ENCODE results near the gene CLCN5.

Gene CLCN5

DNA sequence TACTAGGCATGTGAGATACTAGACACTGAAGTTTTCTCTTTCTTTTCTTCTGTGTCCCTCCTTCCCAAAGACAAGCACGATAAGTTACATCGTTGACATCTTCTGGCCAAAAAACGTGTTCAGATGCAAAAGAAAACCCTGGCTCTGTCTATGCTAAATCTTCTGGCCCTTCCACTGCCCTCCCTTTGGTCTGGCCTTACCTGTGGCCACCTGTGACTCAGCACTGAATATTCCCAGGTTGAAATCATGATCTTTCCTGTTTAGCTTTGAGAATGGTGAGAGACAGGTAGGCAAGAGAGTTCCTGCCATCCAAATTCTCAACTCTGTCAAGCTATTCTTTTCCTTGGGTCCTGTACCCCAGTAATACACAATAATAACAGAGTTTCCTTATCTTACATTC, 12.3 kb downstream of the CLCN5 start:
- no peak for DNase-seq

DNA sequence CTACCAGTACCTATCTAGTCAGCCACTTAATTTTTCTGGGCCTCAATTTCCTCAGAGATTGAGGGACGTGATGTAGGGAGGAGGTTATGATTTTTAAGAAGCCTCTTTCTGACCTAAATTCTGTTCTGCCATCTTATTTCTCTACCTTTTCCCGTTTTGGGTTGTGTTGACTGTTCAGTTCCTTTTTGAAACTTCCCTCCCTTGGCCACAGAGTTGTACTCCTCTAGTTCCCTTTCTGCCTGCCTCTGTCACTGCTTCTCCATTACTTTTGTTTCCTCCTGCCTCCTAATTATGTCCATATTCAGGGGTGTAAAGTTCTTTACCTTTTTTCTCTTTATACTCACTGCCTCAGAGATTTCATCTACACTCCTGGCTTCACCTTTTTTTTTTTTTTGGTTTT, 25.4 kb downstream of the CLCN5 start:
- DNase-seq = no peak

DNA sequence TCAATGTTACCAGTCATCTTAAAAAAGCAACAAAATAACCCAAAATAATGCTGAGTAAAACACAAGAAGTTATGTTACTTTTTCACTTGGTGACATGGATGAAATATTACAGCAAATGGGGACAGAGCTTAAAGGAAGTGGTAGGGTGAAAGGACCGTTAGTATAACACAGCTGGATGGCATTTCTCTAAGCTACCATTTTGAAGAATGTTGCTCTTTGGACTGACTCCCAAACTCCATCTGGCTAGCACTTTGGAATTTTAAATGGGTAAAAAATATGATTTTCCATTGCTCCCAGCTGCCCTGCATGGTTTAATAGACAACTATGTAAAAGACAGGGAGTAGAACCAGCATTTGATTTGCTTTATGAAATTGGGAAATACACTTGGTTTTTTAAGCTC, 27.6 kb downstream of the CLCN5 start:
- no peak for DNase-seq

DNA sequence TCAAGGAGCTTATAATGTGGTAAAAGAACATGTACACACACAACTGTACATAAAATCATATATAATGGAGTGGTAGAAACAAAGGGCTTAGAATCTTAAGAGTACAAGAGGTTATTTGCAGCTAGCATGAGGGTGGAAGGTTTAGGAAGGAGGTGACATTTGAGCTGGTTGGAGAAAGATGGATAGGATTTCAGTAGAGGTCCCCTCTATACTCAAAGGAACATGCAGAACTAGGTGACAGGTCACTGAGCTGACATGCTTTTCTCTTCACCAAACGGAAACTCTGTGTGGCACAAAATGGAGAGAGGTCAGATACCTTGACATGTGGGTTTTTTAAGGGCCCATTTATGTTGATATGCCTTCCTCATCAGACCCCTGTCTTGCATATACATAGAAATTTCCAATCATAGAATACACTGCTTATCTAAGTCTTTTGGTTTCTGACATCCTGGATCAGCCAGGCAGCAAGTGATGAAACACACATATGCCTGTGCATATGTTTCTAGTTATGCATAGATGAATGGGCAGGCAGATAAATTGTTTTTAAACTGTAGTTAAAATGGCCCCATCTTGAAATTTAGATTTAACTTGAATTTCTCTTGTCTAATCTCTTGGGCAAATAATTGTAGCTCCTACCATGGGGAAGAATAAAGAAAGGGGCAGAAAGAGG, 29.3 kb downstream of the CLCN5 start:
- no peak for DNase-seq

- DNase-seq = no peak
These were observed 33.9 kb downstream of the CLCN5 start for GRCh38 chrX:49956313-49956712.

DNA sequence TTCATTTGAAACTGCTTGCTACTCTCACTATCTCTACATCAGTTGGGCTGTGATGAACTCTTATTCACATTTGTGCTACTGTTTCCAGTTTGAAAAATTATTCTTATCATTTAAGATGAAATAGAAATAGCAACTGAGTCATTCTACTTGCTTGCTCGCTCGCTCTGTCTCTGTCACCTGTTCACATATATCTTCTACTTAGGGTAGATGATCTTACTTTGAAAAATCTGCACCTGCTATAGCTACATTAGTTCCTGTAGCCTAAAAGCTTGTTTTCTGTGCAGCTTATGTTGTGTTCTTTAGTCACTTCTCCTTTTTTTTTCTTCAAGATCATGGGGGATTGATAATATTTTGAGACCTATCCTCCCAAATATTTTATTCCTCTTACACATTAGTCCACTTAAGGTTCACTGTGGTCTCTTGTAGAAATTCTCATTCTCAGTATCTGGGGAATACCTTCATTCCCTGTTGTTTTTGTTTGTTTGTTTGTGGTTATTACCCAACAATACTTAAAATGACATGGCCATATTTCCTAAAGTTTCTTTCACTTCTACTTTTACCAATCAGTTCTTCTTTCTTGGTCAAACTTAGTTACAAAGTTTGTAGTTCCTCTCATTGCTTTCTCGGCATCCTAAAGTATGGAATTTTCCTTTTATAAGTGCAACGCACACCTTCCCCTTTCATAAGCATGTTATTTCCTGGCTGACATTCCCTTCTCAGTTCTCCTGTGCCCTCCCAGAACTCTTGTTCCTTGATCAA, 36.5 kb downstream of the CLCN5 start:
- DNase-seq = no peak

DNA sequence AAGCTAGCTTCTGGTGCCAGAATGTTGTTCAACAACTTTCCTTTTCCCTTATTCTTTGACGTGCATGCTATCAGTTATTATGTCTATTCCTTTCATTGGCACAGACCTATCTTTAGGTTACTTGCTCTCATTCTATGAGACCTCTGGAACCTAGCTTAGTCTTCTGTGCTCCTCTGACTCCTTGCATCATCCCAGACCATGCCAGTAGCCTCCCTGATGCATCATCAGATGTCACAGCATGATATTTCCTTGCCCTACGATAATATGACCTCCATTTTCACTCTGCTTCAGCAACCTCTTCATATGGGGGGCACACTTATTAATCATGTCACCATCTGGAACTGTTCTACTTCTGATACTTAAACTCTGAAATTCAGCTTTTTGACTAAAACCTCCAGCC, 37.2 kb downstream of the CLCN5 start:
- no peak for DNase-seq

GRCh38 chrX:49960061-49960460, 37.7 kb downstream of the CLCN5 start:
- DNase-seq = no peak

DNA sequence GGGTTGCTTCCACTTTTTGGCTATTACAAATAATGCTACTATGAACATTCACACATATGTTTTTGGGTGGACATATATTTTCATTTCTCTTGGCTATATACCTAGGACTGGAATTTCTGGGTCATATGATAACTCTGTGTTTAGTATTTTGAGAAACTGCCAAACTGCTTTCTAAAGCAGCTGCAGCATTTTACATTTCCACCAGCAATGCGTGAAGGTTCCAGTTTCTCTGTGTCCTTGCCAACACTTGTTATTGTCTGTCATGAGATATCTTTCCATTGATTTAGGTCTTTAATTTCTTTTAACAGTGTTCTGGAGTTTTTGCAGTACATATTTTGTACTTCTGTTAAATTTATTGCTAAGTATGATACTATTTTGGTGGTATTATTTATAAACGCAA, 48.3 kb downstream of the CLCN5 start:
- no peak for DNase-seq

GRCh38 chrX:49972328-49972860, 50.0 kb downstream of the CLCN5 start:
- DNase-seq = no peak

GRCh38 chrX:49976682-49977197, 54.3 kb downstream of the CLCN5 start:
- DNase-seq = peak; percentile 0

DNA sequence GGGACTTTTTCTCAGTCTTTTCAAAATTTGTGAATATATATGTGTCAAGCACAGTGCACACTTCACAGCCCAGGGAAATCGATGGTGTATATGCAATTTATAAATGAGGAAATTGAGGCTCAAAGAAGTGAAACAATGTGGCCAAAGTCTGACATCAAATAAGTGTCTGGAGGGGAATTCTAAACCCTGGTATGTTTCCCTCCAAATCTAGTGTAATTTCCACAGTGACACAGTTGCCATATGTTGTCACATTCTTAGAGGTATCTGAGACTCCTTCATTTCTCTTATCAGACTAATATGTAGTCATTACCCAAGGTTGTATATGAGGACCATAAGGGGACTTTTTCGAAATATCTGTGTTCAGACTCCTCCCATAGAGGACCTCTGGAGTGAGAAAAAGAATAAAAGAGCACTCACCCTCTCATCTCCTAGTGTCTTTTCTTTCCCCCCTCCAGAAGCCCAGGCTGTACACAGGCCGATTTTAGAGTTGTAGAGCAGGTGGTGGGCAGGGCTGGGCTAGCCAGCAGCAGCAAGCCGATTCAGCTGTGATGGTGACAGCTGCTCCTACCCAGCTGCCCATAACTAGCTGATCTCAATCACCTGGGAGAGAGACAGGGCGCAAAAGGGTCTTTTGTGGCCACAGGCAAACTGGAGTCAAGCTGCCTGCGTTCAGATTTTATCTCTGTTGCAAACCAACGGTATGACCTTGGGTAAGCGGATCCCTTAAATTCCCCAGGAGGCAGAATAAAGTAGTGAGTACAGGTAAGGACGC, 55.1 kb downstream of the CLCN5 start:
- no peak for DNase-seq

GRCh38 chrX:49978176-49978575, 55.8 kb downstream of the CLCN5 start:
- no peak for DNase-seq

- no peak for DNase-seq
These were observed 63.7 kb downstream of the CLCN5 start for GRCh38 chrX:49986058-49986457.

- DNase-seq = no peak
These were observed 65.3 kb downstream of the CLCN5 start for GRCh38 chrX:49987651-49988050.

GRCh38 chrX:49988143-49988542, 65.7 kb downstream of the CLCN5 start:
- DNase-seq = no peak

DNA sequence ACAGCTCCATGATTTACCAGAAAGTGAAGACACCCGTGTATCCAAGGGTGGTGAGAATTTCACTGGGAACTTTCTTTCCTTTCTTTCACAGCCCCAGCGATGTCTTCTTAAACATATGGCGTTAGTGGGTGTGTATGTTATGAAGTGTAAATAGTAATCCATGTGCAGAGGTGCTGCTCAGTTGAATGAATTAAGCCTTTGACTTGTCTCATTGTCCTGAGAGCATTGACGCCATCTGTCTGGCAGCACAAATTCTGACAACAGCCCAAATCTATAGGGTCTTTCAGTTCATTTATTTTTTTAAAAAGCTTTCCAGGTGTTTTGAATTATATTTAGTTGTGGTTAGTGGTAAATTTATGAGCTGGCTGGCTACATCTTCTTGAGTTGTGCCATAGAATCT, 69.4 kb downstream of the CLCN5 start:
- no peak for DNase-seq

DNA sequence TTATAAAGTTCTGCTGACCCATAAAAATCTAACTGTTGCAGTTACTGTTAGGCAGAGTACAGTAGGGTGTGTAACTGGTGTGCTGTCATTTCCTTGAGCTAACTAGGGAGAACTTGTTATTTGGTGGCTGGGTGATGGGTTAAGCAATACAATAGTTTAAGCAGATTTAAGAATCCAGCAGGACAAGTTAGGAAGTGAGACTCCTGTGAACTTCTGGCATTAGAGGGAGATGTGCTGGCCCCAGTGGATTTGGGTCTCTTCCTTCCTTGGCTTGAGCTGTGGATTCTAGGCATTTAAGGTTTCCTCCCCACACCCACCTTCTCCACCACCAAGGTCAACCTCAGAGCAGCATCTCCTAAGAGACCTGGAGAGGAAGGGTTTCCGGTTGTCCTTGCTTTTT, 70.5 kb downstream of the CLCN5 start:
- no peak for DNase-seq

GRCh38 chrX:49993661-49994060, 71.3 kb downstream of the CLCN5 start:
- DNase-seq = no peak

DNA sequence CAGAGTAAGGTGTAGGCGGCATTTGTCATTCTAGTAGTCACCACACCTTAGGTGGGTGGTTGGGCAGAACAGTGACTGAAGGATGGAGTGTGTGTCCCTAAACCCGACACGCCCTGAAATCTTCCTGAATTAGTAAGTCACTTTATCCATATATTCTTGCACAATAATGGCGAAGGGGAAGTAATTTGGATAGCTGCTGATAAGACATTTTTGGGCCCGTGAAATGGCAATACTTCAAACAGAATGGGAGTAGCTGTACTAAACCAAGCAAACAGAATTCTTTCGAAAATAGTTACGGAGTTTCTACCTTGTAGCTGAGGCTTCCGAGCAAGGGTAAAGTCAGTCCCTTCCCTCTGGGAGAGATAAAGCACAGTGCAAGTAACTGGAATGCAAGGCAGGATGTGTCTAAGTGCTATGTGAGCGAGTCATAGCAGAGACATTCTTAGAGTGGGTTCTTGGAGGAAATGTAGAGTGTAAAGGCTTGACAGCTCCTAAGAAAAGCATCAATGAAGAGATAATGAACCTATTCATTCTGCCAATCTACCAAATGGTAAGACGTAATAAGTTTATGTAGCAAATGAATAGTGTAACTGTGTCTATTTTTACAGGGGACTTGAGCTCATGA, 72.8 kb downstream of the CLCN5 start:
- DNase-seq = no peak

DNA sequence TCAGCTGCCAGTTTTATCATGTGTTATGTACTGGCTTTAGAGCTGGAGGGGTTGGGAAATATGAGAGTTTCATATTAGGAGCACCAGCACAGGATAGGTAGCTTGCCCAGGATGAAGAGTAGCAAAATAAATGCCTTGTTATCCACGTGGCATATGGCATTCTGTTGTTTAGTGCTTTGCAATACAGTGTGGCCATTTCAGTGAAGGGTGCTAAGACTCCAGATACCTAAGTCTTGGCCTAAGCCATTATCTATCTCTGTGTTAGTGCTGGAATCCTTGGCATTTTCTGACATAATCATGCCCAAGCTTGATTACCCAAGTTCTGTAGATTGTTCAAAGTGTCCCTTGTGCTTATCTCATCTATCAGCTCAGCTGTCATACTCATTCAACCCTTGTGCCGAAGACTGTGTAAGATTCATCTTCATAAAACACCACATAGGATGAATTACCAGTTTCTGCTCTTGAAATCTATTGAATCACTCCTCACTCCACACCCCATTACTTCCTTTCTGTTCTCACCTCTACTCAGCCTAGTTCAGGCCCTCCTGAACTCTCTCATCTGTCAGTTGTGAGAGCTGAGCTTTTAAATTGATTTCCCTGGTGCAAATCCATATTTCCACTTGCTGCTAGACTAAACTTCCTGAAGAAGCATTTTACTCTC, 73.5 kb downstream of the CLCN5 start:
- DNase-seq = no peak

GRCh38 chrX:49996474-49996873, 74.1 kb downstream of the CLCN5 start:
- DNase-seq = no peak
